ENCODE results near the gene PLK5.
"Not testable (repeated sequence)": the region's sequence is repeated elsewhere in the genome, so short reads cannot be mapped to it uniquely, and the experiment has no call there.

The PLK5 gene

GRCh38 chr19:1491114-1491848 is 32.6 kb upstream of the PLK5 start, which contains the start of gene REEP6:
TSS of gene REEP6 (plus strand) at chr19:1491181. CDS start at chr19:1491270, 89 bp downstream.
- no peak for DNase-seq (ENCODE audit: low spot score)

GRCh38 chr19:1491849-1492170 is 32.1 kb upstream of the PLK5 start:
- DNase-seq (ENCODE audit: low spot score), result no peak

GRCh38 chr19:1492474-1493006 is 31.3 kb upstream of the PLK5 start:
- DNase-seq (ENCODE audit: low spot score), result no peak

- DNase-seq (ENCODE audit: low spot score), result no peak
Measured at GRCh38 chr19:1494115-1494815, 29.6 kb upstream of the PLK5 start.

- no peak for DNase-seq (ENCODE audit: low spot score)
Measured at GRCh38 chr19:1495051-1495798, 28.7 kb upstream of the PLK5 start.

GRCh38 chr19:1495799-1496713 is 27.8 kb upstream of the PLK5 start:
- no peak for DNase-seq (ENCODE audit: low spot score)

- DNase-seq (ENCODE audit: low spot score), result no peak
Measured at GRCh38 chr19:1496714-1497577, 26.9 kb upstream of the PLK5 start.

GRCh38 chr19:1497578-1498235 is 26.2 kb upstream of the PLK5 start:
- no peak for DNase-seq (ENCODE audit: low spot score)

DNA sequence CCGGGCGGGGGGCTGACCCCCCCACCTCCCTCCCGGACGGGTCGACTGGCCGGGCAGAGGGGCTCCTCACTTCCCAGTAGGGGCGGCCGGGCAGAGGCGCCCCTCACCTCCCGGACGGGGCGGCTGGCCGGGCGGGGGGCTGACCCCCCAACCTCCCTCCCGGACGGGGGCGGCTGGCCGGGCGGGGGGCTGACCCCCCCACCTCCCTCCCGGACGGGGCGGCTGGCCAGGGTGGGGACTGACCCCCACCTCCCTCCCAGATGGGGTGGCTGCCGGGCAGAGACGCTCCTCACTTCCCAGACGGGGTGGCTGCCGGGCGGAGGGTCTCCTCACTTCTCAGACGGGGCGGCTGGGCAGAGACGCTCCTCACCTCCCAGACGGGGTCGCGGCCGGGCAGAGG is 24.6 kb upstream of the PLK5 start:
- not testable (repeated sequence) for DNase-seq (ENCODE audit: low spot score)

DNA sequence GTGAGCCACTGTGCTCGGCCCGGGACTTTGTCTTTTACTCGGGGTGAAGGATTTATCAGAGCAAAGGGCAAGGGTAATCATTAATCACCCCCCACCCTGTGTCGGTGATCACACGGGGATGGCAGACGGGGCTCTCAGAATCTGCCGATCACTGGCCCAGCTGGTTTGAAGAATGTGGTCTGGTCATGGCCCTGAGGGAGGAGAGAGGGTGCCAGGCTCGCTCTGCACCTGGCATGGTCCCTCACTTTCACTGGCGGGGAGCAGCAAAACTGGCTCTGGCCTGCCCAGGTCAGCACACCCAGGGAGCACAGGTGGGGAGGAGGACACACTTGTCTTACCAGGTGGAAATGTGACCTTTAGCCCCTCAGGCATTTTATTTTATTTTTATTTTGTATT is 22.7 kb upstream of the PLK5 start:
- no peak for DNase-seq (ENCODE audit: low spot score)

GRCh38 chr19:1502433-1503088 is 21.3 kb upstream of the PLK5 start:
- no peak for DNase-seq (ENCODE audit: low spot score)

DNA sequence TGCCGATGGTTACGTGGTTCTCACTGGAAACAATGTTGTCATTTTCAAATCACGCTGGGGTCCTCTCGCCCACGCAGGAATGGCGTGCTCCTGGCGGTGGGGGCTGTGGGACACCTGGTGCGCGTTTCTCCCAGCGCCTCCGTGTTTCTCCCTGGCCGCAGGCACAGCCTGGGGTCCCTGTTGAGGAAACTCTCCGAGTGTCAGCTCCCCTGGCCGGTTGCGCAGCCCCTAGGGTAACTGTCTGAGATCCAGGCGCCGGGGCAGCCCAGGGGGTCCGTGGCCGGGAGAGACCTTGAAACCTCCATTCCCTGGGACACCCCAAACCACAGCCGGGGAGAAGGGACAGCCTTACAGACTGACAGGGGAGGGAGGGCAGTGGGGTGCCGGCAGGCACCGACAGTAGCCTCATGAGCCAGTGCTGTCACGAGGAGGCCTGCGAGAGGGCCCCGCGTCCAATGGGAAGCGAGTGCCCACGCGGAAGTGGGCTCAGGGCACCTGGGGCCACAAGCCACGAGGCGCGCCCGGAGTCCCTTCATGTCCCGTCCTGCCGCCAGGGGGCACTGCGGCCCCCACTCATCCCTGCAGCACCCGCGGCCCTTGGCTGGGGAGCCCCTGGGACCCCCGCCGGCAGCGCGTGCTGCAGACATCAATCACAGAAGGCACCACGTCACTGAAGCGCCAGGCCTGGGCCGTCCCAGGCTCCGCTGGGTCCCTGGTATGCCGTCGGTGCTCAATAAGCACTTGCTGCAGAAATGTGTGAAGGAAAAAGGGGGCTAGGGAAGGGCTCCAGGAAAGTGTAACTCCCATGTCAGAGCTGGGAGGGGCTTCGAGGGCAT is 20.6 kb upstream of the PLK5 start:
- peak; percentile 58 for DNase-seq (ENCODE audit: low spot score)

GRCh38 chr19:1503925-1504773 is 19.7 kb upstream of the PLK5 start:
- no peak for DNase-seq (ENCODE audit: low spot score)

DNA sequence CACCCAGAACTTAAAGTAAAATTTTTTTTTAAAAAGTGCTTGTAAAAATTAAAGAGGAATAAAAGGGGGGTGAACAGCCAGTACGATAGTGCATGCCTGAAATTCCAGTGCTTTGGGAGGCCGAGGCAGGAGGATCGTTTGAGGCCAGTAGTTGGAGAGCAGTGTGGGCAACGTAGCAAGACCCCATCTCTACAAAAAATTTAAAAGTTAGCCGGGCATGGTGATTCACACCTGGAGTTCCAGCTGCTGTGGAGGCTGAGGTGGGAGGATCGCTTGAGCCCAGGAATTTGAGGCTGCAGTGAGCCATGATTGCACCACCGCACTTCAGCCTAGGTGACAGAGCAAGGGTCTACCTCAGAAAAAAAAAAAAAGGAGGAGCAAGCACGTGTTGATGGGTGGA is 18.9 kb upstream of the PLK5 start:
- no peak for DNase-seq (ENCODE audit: low spot score)

- DNase-seq (ENCODE audit: low spot score), result no peak
Measured at GRCh38 chr19:1505991-1506881, 17.6 kb upstream of the PLK5 start.

DNA sequence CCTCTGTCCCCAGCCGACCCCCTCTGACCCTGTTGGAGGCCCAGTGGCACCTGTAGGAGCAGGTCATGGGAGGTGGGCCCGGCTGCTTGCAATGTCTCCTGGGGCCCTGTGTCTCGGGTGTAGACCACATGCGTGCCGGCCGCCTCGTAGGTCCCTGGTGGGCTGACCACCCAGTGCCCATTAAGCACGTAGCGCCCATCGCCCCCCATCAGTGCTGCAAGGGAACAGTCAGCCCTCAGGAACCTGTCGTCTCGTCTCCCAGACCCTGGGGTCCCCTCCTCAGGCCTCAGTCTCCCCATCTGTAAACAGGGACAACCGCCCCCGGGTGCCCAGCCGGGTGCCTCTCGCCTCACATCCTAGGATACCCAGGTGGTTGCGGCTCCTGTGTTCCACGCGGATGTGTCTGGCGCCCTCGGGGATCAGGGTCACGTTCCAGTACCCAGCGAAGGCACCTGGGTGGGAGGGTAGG is 16.7 kb upstream of the PLK5 start:
- no peak for DNase-seq (ENCODE audit: low spot score)
